Astrocyte (in vitro differentiated cells and primary cell): ENCODE data around the gene RGSL1. TPM values are rescaled to one million over a fixed set of nuclear protein-coding genes. Genes with fewer than 3 reads are reported as not detected.

Experiments
- DNase-seq: peaks from one replicate; pipeline ENCODE4 v3.0.0-alpha.2; 2010; ENCODE audit warnings: low read depth
- FAIRE-seq: peaks from 2 replicates; lab custom pipeline; 2011; peaks lifted over from hg19 to GRCh38; lab: Jason Lieb, UNC
- H2AFZ ChIP-seq: 2 replicates; pipeline ENCODE4 v1.6.0; 2012; ENCODE audit warnings: low read depth, low read length, inconsistent platforms
- H3K27ac ChIP-seq: 2 replicates; pipeline ENCODE4 v1.5.1; 2011; ENCODE audit warnings: low read depth, low read length, inconsistent platforms
- H3K27me3 ChIP-seq: 2 replicates; pipeline ENCODE4 v1.6.0; 2011; ENCODE audit warnings: low read length, inconsistent platforms; ENCODE audit not compliant: insufficient read depth
- H3K36me3 ChIP-seq: 2 replicates; pipeline ENCODE4 v1.5.1; 2011; ENCODE audit warnings: low read length, inconsistent platforms; ENCODE audit not compliant: insufficient read depth
- H3K4me1 ChIP-seq: 2 replicates; pipeline ENCODE4 v1.5.1; 2011; ENCODE audit warnings: low read length, inconsistent platforms; ENCODE audit not compliant: insufficient read depth
- H3K4me2 ChIP-seq: 2 replicates; pipeline ENCODE4 v1.6.0; 2012; ENCODE audit warnings: low read length, inconsistent platforms
- H3K4me3 ChIP-seq: 2 replicates; pipeline ENCODE4 v1.5.1; 2011; ENCODE audit warnings: low read depth, mild to moderate bottlenecking, low read length, inconsistent platforms; ENCODE audit not compliant: insufficient read depth
- H3K79me2 ChIP-seq: 2 replicates; pipeline ENCODE4 v1.6.0; 2012; ENCODE audit warnings: mild to moderate bottlenecking, low read length, inconsistent platforms; ENCODE audit not compliant: insufficient read depth
- H3K9ac ChIP-seq: 2 replicates; pipeline ENCODE4 v1.6.0; 2012; ENCODE audit warnings: mild to moderate bottlenecking, low read length, inconsistent platforms
- H3K9me3 ChIP-seq: 2 replicates; pipeline ENCODE4 v1.5.1; 2012; ENCODE audit warnings: low read depth, mild to moderate bottlenecking, low read length, inconsistent platforms; ENCODE audit not compliant: insufficient read depth
- H4K20me1 ChIP-seq: 2 replicates; pipeline ENCODE4 v1.6.0; 2012; ENCODE audit warnings: low read length, inconsistent platforms; ENCODE audit not compliant: insufficient read depth
- H3K27ac Mint-ChIP-seq: one replicate; pipeline ENCODE4 v1.8.0; 2021; ENCODE audit warnings: mild to moderate bottlenecking, mixed read lengths; ENCODE audit not compliant: unreplicated experiment
- H3K27me3 Mint-ChIP-seq: one replicate; pipeline ENCODE4 v1.8.0; 2021; ENCODE audit warnings: low read depth, mixed read lengths; ENCODE audit not compliant: unreplicated experiment
- H3K36me3 Mint-ChIP-seq: one replicate; pipeline ENCODE4 v1.8.0; 2021; ENCODE audit warnings: low read depth, mixed read lengths; ENCODE audit not compliant: unreplicated experiment
- H3K4me1 Mint-ChIP-seq: one replicate; pipeline ENCODE4 v1.8.0; 2021; ENCODE audit warnings: low read depth, mixed read lengths; ENCODE audit not compliant: unreplicated experiment
- H3K4me3 Mint-ChIP-seq: one replicate; pipeline ENCODE4 v1.8.0; 2021; ENCODE audit warnings: mild to moderate bottlenecking, moderate library complexity, mixed read lengths; ENCODE audit not compliant: unreplicated experiment
- H3K9me3 Mint-ChIP-seq: one replicate; pipeline ENCODE4 v1.8.0; 2021; ENCODE audit warnings: mild to moderate bottlenecking, mixed read lengths; ENCODE audit not compliant: unreplicated experiment
- EZH2 ChIP-seq: IDR thresholded peaks from 2 replicates; pipeline ENCODE4 v1.6.1; 2012; ENCODE audit warnings: mild to moderate bottlenecking, low read length, inconsistent platforms; ENCODE audit not compliant: insufficient read depth
- total RNA-seq: library from RNA; stranded (reverse); gene quantifications from 2 replicates; pipeline ENCODE4 v1.2.1, GENCODE V29; 2021
- TF ChIP-seq, protein P1 (sequence below): IDR thresholded peaks from 2 replicates; pipeline ENCODE4 v1.5.1; 2011; ENCODE audit warnings: low read depth, mild to moderate bottlenecking, inconsistent platforms, low read length, moderate library complexity; ENCODE audit not compliant: insufficient read depth

RGSL1 gene
- total RNA-seq, 1 donor from 2014 or later: not detected

DNA sequence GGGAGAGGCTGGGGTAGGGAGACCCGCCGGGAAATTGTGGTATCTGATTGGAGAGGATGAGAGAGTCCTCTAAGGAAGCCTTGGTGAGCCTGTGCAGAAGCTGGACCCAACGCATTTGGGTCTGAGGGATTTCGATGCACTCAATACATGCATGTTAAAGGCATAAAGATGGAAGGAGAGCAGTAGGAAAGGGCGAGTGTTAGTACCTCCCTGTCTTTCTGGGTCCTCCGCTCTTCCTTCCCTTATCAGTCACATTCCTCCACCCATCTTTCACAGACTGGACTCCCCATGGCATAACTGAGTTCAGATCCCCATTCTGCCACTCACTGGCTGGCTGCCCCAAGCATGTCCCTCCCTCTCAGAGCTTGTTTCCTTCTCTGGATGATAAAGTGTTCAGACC is 147.0 kb downstream of the RGSL1 start:
- TF ChIP-seq EZH2: no peak
- TF ChIP-seq, protein P1, sequence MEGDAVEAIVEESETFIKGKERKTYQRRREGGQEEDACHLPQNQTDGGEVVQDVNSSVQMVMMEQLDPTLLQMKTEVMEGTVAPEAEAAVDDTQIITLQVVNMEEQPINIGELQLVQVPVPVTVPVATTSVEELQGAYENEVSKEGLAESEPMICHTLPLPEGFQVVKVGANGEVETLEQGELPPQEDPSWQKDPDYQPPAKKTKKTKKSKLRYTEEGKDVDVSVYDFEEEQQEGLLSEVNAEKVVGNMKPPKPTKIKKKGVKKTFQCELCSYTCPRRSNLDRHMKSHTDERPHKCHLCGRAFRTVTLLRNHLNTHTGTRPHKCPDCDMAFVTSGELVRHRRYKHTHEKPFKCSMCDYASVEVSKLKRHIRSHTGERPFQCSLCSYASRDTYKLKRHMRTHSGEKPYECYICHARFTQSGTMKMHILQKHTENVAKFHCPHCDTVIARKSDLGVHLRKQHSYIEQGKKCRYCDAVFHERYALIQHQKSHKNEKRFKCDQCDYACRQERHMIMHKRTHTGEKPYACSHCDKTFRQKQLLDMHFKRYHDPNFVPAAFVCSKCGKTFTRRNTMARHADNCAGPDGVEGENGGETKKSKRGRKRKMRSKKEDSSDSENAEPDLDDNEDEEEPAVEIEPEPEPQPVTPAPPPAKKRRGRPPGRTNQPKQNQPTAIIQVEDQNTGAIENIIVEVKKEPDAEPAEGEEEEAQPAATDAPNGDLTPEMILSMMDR: no peak
- Histone ChIP-seq H3K4me3 (no peak overlapping the region), H3K9me3 (no peaks in the 10 kb centered on the region), H3K4me1 (no peaks in the 10 kb centered on the region), H3K27ac (no peak overlapping the region), H3K79me2 (no peaks in the 10 kb centered on the region), H4K20me1 (peaks cover 4% of the 10 kb centered on the region), H3K36me3 (no peaks in the 10 kb centered on the region), H3K27me3 (no peaks in the 10 kb centered on the region), H3K4me2 (no peak overlapping the region), H2AFZ (no peak overlapping the region), H3K9ac (no peak overlapping the region)
- Mint-ChIP-seq H3K36me3 (peaks cover 2% of the 10 kb centered on the region), H3K27ac (no peak overlapping the region), H3K4me1 (no peaks in the 10 kb centered on the region), H3K4me3 (no peak overlapping the region), H3K27me3 (peaks cover 12% of the 10 kb centered on the region), H3K9me3 (no peaks in the 10 kb centered on the region)
- DNase-seq (no peak), FAIRE-seq (no peak)

DNA sequence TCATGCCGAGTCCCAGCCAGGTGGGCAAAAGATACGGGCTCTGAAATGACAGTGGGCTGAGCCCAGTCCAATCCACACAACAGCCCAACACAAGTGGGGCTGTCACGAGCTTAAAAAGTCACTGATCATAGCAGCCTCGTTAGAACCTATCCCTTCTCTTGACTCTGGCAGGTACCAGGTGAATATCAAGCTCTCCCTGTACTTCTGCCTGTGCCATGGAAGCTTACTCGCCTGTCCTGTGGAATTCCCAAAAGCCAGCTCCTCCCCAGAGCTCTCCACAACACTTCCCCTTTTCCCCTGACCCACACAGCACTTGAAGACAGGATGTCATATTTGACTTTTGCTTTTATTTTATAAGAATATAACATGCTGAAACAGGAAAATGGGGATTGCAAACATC is 148.3 kb downstream of the RGSL1 start:
- no peak for FAIRE-seq
- Histone ChIP-seq H3K36me3 (no peaks in the 10 kb centered on the region), H3K4me3 (no peak overlapping the region), H2AFZ (no peak overlapping the region), H4K20me1 (peaks cover 4% of the 10 kb centered on the region), H3K9ac (no peak overlapping the region), H3K4me2 (no peak overlapping the region), H3K9me3 (no peaks in the 10 kb centered on the region), H3K27me3 (peaks cover 2% of the 10 kb centered on the region), H3K4me1 (no peaks in the 10 kb centered on the region), H3K27ac (no peak overlapping the region), H3K79me2 (no peaks in the 10 kb centered on the region)
- Mint-ChIP-seq H3K4me1 (no peaks in the 10 kb centered on the region), H3K27me3 (peaks cover 12% of the 10 kb centered on the region), H3K4me3 (no peak overlapping the region), H3K9me3 (no peaks in the 10 kb centered on the region), H3K27ac (no peak overlapping the region), H3K36me3 (peaks cover 5% of the 10 kb centered on the region)
- TF ChIP-seq, protein P1: no peak
- no peak for TF ChIP-seq EZH2
- DNase-seq: no peak

DNA sequence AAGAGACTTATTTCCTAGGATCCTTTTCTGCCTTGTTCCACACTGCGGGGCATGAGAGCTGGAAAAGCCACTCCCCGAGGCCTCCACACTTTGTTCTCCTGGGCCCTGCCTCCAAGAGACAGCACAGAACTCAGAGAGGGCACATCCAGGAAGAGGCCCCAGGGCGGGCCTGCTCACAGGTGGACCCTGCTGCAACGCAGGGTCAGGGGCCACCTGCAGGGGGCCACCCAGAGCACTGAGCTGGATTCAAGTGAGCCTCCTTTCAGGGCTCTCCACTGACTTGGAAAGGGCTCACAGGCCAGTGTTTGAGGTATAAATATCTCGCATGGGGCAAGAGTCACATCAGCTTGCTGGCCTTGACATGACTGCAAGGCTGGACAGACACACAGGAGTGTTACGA is 149.4 kb downstream of the RGSL1 start:
- TF ChIP-seq EZH2: no peak
- TF ChIP-seq, protein P1: no peak
- no peaks in the 10 kb centered on the region for H3K36me3 ChIP-seq
- H3K4me2 ChIP-seq: no peak overlapping the region
- peaks cover 6% of the 10 kb centered on the region for H3K27me3 ChIP-seq
- H3K9me3 ChIP-seq: no peaks in the 10 kb centered on the region
- Mint-ChIP-seq H3K4me1 (peaks cover 5% of the 10 kb centered on the region), H3K27me3 (peaks cover 13% of the 10 kb centered on the region), H3K9me3 (no peaks in the 10 kb centered on the region), H3K4me3 (no peak overlapping the region), H3K27ac (no peak overlapping the region), H3K36me3 (peaks cover 5% of the 10 kb centered on the region)
- no peak overlapping the region for H3K27ac ChIP-seq
- DNase-seq (no peak), FAIRE-seq (no peak)
- peaks cover 6% of the 10 kb centered on the region for H3K4me1 ChIP-seq
- H3K4me3 ChIP-seq: no peak overlapping the region
- no peak overlapping the region for H3K9ac ChIP-seq
- peaks cover 4% of the 10 kb centered on the region for H4K20me1 ChIP-seq
- H2AFZ ChIP-seq: no peak overlapping the region
- H3K79me2 ChIP-seq: no peaks in the 10 kb centered on the region
